DOHH2 (cell line): Measurements from ENCODE around the gene VASH2.

Experiments
- H3F3A ChIP-seq: fragments of 200-600 bp; sonication (generic), shearing (Covaris generic); 2 replicates; pipeline ENCODE4 v1.6.0; 2016; ENCODE audit warnings: antibody characterized with exemption, mild to moderate bottlenecking; ENCODE audit not compliant: control insufficient read depth, insufficient read depth
- H3K27ac ChIP-seq: fragments of 200-600 bp; sonication (generic); 2 replicates; pipeline ENCODE4 v1.5.1; 2014; ENCODE audit warnings: low read depth, mild to moderate bottlenecking, low read length, moderate library complexity
- H3K27me3 ChIP-seq: fragments of 200-600 bp; sonication (generic); 2 replicates; pipeline ENCODE4 v1.6.1; 2014; ENCODE audit warnings: mild to moderate bottlenecking, low read length, mixed read lengths; ENCODE audit not compliant: control insufficient read depth
- H3K36me3 ChIP-seq: fragments of 200-600 bp; sonication (generic); 2 replicates; pipeline ENCODE4 v1.6.1; 2014; ENCODE audit warnings: mild to moderate bottlenecking, low read length, moderate library complexity, mixed read lengths; ENCODE audit not compliant: control insufficient read depth
- H3K4me1 ChIP-seq: fragments of 200-600 bp; sonication (generic); 2 replicates; pipeline ENCODE4 v1.6.1; 2014; ENCODE audit warnings: mild to moderate bottlenecking, low read length, mixed read lengths; ENCODE audit not compliant: control insufficient read depth
- H3K4me2 ChIP-seq: fragments of 200-600 bp; sonication (generic); 2 replicates; pipeline ENCODE4 v1.6.0; 2014; ENCODE audit warnings: mild to moderate bottlenecking, low read length, moderate library complexity
- H3K4me3 ChIP-seq: fragments of 200-600 bp; sonication (generic); 2 replicates; pipeline ENCODE4 v1.5.1; 2014; ENCODE audit warnings: mild to moderate bottlenecking, low read length, mixed read lengths
- H3K79me2 ChIP-seq: fragments of 200-600 bp; sonication (generic); 2 replicates; pipeline ENCODE4 v1.6.1; 2014; ENCODE audit warnings: mild to moderate bottlenecking, low read length, mixed read lengths; ENCODE audit not compliant: control insufficient read depth
- H3K9me2 ChIP-seq: fragments of 200-600 bp; sonication (generic); replicated peaks from 2 replicates; pipeline ENCODE4 v1.6.1; 2014; ENCODE audit warnings: mild to moderate bottlenecking, low read length, mixed read lengths; ENCODE audit not compliant: control insufficient read depth
- H3K9me3 ChIP-seq: fragments of 200-600 bp; sonication (generic); 2 replicates; pipeline ENCODE4 v1.6.1; 2014; ENCODE audit warnings: antibody characterized with exemption, low read length, mixed read lengths; ENCODE audit not compliant: control insufficient read depth, insufficient read depth
- H4K20me1 ChIP-seq: fragments of 200-600 bp; sonication (generic); 2 replicates; pipeline ENCODE4 v1.6.0; 2014; ENCODE audit warnings: low read depth, mild to moderate bottlenecking, antibody characterized with exemption, low read length, moderate library complexity; ENCODE audit not compliant: control insufficient read depth, insufficient read depth
- EZH2phosphoT487 ChIP-seq: fragments of 200-600 bp; sonication (generic); IDR thresholded peaks from 2 replicates; pipeline ENCODE4 v1.6.1; 2017; ENCODE audit warnings: borderline replicate concordance, mild to moderate bottlenecking, antibody characterized with exemption, low read length, moderate library complexity, mixed read lengths
- TF ChIP-seq, protein P1 (sequence below): fragments of 200-600 bp; sonication (generic); IDR thresholded peaks from one replicate; pipeline ENCODE4 v1.5.1; 2014; ENCODE audit warnings: antibody characterized with exemption, mild to moderate bottlenecking, low read depth, low read length; ENCODE audit not compliant: poor library complexity, severe bottlenecking

Gene VASH2

DNA sequence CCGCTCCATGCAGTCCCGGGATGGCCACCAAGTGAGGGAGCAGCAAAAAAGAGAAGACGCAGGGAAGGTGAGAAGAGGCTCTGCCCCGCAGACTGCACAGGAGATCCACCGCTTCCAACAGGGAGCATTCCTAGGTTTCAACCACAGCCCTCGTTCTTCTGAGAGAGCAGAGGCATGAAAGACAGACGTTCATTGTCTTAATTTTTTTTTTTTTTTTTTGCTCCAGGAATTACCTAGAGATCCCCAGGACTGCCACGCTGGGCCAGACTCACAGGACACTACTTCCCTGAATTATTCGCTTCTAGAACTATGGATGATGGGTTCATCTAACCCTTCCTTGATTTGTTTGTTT is 33.2 kb upstream of the VASH2 start:
- H3K4me3 ChIP-seq, result no peak overlapping the region
- no peaks in the 10 kb centered on the region for H3K36me3 ChIP-seq
- peaks cover 15% of the 10 kb centered on the region for H3K27me3 ChIP-seq
- H3K9me3 ChIP-seq, result no peaks in the 10 kb centered on the region
- H3K4me1 ChIP-seq, result peaks cover 18% of the 10 kb centered on the region
- H3K79me2 ChIP-seq, result no peaks in the 10 kb centered on the region
- no peak overlapping the region for H3K27ac ChIP-seq
- no peaks in the 10 kb centered on the region for H3K9me2 ChIP-seq
- TF ChIP-seq, protein P1, sequence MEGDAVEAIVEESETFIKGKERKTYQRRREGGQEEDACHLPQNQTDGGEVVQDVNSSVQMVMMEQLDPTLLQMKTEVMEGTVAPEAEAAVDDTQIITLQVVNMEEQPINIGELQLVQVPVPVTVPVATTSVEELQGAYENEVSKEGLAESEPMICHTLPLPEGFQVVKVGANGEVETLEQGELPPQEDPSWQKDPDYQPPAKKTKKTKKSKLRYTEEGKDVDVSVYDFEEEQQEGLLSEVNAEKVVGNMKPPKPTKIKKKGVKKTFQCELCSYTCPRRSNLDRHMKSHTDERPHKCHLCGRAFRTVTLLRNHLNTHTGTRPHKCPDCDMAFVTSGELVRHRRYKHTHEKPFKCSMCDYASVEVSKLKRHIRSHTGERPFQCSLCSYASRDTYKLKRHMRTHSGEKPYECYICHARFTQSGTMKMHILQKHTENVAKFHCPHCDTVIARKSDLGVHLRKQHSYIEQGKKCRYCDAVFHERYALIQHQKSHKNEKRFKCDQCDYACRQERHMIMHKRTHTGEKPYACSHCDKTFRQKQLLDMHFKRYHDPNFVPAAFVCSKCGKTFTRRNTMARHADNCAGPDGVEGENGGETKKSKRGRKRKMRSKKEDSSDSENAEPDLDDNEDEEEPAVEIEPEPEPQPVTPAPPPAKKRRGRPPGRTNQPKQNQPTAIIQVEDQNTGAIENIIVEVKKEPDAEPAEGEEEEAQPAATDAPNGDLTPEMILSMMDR, result no peak
- no peak for TF ChIP-seq EZH2phosphoT487
- H4K20me1 ChIP-seq, result no peaks in the 10 kb centered on the region
- H3F3A ChIP-seq, result no peaks in the 10 kb centered on the region
- H3K4me2 ChIP-seq, result no peak overlapping the region

DNA sequence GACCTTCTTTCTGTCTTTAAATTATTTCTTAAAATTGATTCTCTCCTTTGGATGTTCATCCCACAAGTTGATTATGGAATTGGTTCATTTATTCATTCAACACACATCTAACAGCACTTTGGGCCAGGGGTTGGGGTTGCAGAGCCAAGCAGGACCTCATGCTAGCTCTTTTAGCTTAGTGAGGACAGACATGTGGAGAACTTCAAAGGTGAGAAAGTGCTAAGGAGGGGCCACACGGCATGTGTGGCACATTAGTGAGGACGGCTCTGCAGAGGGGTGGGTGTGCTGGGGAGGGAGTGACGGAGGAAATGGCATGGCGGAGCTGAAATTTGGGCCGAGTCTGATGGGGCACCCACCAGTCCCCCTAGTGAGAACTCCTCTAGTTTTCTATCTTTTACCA is 32.5 kb upstream of the VASH2 start:
- H3K4me3 ChIP-seq, result no peak overlapping the region
- no peak overlapping the region for H3K4me2 ChIP-seq
- TF ChIP-seq, protein P1, result no peak
- TF ChIP-seq EZH2phosphoT487, result no peak

DNA sequence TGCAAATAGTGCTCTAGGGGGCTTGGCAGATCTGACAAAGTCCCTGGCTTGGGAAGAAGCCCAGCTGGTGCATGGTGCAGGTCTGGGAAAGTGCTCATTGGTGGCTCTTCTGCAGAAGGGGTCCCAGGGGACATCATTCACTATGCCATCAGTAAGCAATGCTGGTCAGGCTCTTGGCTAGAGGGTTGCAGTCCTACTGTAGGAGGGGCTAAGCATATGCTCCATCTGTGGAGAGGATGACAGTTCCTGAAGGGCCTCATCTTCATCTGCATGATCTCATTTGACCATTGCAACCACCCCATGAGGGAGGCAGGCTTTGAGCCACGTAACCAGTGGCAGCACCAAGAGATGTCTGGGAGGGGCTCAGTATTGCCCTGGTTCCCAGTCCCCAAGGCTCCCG is 31.5 kb upstream of the VASH2 start:
- no peak for TF ChIP-seq EZH2phosphoT487
- TF ChIP-seq, protein P1, result no peak
- Histone ChIP-seq H3K27ac (no peak overlapping the region), H3K79me2 (no peaks in the 10 kb centered on the region), H3F3A (no peaks in the 10 kb centered on the region), H3K4me3 (no peak overlapping the region), H3K36me3 (no peaks in the 10 kb centered on the region), H3K9me3 (no peaks in the 10 kb centered on the region), H3K9me2 (no peaks in the 10 kb centered on the region), H3K4me2 (no peak overlapping the region), H3K27me3 (peaks cover 17% of the 10 kb centered on the region), H4K20me1 (no peaks in the 10 kb centered on the region), H3K4me1 (peaks cover 18% of the 10 kb centered on the region)

More for the DNA sequence above, 32.5 kb upstream of the VASH2 start:
- no peak overlapping the region for H3K27ac ChIP-seq
- peaks cover 18% of the 10 kb centered on the region for H3K4me1 ChIP-seq
- H3F3A ChIP-seq, result no peaks in the 10 kb centered on the region
- H3K36me3 ChIP-seq, result no peaks in the 10 kb centered on the region
- no peaks in the 10 kb centered on the region for H4K20me1 ChIP-seq
- H3K9me3 ChIP-seq, result no peaks in the 10 kb centered on the region
- no peaks in the 10 kb centered on the region for H3K79me2 ChIP-seq
- no peaks in the 10 kb centered on the region for H3K9me2 ChIP-seq
- H3K27me3 ChIP-seq, result peaks cover 17% of the 10 kb centered on the region

DNA sequence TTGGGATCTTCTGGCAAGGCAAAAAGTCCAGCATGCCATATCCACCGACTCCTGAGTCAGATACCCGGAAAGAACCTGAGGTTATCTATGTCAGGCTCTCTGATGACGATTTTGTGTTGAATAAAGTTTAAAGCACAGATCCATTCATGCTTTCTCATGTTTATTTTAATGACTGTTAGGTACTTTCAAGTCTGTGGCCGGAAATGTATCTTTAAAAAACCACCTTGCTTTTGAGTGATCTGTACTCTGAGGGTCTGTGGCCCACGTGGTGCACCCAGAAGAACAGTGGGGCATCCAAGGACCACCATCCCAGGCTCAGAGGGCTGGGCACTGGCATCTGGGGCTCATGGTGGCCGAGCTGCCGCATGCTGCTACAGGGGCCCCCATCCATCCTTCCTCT is 30.1 kb upstream of the VASH2 start:
- H4K20me1 ChIP-seq, result no peaks in the 10 kb centered on the region
- peaks cover 17% of the 10 kb centered on the region for H3K27me3 ChIP-seq
- TF ChIP-seq, protein P1, result no peak
- TF ChIP-seq EZH2phosphoT487, result no peak
- peaks cover 18% of the 10 kb centered on the region for H3K4me1 ChIP-seq
- H3K4me3 ChIP-seq, result no peak overlapping the region
- H3K27ac ChIP-seq, result no peak overlapping the region
- H3K4me2 ChIP-seq, result peak overlapping the region; percentile 26
- H3F3A ChIP-seq, result no peaks in the 10 kb centered on the region
- H3K36me3 ChIP-seq, result no peaks in the 10 kb centered on the region
- no peaks in the 10 kb centered on the region for H3K9me3 ChIP-seq
- H3K79me2 ChIP-seq, result no peaks in the 10 kb centered on the region
- no peaks in the 10 kb centered on the region for H3K9me2 ChIP-seq
